NCI-H1694 treated with DMSO at 0.1 percent for 48 hours (cell line): Measurements from ENCODE around the gene FAM50B.

ENCODE experiments used
- DNase-seq: peaks from one replicate; lab custom pipeline; 2025; lab: John Stamatoyannopoulos, UW

FAM50B gene, protein sequence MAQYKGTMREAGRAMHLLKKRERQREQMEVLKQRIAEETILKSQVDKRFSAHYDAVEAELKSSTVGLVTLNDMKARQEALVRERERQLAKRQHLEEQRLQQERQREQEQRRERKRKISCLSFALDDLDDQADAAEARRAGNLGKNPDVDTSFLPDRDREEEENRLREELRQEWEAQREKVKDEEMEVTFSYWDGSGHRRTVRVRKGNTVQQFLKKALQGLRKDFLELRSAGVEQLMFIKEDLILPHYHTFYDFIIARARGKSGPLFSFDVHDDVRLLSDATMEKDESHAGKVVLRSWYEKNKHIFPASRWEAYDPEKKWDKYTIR

DNA sequence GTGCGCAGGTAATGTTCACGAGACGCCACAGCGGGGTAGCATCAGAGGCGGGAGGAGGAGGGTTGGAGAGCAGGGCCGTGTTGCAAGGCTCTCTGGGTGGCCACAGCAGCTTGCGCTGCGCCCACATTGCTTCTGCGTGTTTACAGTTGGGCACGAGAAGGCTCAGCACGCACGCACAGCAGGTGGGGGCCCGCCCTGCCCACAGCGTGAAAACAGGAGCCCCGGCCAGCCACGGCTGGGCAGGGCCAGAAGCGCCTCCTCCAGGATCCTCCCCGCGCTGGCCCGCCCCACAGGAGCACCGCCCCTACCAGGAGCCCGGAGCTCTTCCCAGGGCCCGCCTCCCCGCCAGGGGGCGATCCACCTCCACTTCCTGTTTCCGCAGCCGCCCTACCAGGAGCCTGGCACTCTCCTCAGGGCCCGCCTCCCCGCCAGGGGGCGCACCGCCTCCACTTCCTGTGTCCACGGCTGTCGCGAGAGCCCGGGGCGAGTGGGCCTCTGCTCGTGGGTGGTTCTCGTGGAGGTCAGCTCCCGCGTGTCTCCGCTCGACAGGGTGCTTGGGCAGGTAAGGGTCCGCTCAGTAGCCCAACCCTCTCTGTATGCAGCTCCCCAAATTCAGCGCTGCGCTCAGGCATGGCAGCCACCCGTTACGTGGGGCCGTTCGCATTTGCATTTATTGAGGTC is at the start of gene FAM50B:
TSS of gene FAM50B (plus strand) at position 449 of the 681 bp plus-strand sequence. CDS start 439 bp downstream, outside the sequence.
- DNase-seq = no peak

DNA sequence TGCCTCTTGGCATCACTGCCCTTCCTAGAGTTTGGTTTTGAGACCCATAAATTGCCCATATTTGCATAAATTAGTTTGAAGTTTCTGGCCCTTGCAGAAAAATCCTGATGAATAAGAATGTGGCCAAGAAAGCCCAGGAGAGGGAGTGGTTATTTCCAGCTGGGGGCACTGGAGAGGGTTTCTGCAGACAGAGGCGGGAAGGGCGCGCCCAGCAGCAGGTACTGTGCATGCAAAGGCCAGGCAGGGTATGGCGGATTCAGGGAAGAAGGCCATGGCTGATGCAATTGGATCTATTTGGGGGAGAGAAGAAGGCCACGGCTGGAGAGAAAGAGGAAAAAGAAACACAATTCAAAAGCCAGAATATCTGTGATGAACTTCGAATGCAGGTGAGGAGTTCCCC is 49.5 kb upstream of the FAM50B start:
- no peak for DNase-seq

DNA sequence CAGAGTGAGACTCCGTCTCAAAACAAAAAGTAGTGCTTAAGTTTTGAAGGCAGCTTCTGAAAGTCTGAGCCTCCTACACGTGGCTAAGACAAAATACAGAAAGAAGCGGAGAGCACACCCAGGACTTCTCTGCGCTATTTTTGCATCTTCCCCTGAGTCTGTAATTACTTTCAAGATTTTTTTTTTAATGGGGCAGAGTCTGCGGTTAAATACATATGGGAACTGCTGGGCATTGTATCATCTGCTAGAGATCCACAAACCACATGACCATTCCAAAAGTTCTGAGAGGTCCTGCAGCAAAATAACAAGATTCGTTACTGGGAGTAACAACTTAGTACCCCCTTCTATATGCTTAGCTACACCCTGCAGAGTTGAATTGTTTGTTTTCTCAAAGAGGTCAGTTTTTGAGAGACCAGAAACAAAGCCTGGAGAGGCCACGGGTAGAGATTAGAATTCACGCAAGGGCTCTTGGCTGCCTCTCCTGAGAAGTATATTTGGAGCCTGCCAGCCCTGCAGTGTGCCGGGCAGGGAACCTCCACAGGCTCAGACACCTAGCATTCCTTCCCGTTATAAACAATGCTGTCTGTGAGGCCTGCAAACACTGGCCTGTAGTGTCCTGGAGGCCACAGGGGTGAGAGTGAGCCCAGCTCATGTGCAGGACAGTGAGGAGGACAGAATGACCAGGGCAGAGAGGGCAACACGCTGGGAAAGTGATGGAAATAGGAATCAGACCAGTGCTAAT is 48.2 kb upstream of the FAM50B start:
- DNase-seq = no peak

GRCh38 chr6:3801960-3802359 is 47.2 kb upstream of the FAM50B start:
- no peak for DNase-seq

DNA sequence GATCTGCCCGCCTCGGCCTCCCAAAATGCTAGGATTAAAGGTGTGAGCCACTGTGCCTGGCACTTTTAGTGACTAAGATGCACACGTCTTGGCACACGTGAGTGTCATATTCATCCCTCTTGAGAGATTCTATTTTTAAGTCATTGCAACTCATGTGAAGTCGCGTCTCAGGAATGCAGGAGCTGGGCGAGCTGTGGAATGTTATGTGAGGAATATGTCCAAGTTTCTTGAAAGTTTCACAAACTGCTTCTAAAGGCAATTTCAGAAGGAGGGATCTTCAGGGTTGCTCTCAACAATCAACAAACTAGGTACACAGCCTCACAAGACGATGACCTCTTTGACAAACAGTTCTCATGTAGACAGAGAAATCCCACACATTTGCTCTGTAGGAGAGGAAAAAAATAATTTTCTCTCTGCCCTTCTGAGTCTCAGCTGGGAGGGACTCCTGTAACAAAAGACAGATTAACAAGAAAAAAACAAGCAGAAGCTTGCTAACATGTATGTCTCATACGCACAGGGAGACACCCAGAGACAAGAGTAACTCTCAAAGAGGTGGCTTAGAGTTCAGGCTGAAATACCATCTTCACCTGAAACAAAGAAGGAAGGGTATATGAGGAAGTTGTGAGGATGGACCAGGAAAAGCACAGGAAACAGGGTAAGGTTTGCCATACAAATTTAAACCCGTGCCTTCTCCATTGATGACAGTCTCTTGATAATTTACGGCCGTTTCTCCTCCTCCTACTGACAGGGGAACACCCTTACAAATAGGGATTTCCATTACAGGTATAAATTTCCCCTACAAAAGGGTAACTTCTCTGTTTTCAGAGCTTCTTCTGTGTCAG is 45.3 kb upstream of the FAM50B start:
- no peak for DNase-seq

DNA sequence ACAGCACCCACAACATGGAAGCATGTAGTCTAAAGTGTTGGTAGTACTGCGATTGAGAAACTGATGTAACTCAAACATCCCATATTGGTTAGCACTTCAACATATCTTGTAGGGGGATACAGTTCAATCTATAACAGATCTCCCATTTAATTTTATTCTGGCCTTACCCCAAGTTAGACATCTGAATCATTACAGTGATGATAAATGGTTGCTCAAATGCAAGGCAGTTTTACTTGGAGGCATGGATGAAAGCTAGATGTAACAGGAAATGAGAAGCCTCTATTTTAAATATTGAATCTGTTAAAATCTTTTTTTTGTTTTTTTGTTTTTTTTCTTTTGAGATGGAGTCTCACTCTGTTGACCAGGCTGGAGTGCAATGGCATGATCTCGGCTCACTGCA is 44.2 kb upstream of the FAM50B start:
- DNase-seq = no peak

DNA sequence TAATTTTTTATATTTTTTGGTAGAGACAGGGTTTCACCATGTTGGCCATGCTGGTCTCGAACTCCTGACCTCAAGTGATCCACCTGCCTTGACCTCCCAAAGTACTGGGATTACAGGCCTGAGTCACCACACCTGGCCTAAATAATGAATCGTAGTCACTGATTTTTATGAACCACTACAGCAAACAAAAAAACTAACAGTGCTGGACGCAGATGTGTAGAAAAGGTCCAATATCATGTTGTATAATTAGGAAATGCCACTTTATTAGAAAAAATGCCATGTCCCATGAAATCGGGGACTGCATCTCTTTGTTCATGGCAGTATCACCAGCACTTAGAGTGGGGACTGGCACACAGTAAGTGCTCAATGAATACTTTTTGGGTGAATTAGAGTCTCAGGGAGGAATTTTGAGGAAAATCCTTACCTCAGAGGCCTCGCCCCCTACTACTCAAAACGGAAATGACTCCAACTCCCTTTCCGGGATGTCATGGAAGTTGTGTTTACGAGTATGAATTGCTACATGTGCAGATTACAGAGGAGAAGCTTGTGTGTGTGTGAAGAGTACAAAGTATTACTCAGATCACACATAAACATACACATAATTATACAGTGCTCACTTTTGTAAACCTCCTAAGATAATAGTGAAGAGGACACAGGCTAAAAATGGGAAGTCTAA is 43.6 kb upstream of the FAM50B start:
- no peak for DNase-seq

- DNase-seq = no peak
Observed at GRCh38 chr6:3806169-3806922, 42.8 kb upstream of the FAM50B start.

DNA sequence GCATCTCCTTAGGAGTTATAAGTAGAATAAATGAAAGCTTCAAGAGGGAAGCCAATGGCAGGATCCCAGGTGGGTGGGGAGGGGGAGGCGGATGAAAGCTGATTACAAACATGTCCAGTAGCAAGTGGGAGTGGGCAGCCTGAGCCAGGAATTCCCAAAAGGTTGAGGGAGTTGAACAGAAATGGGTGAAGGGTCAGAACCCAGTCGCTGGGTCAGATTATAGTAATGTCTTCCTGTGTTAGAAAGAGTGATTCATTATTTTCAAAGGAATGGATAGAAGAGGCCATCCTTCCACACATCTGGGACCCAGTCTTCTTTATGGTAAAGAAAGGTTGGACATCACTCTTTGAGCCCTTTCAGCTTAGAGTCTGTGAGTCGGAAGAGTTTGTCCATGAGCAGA is 41.0 kb upstream of the FAM50B start:
- no peak for DNase-seq

GRCh38 chr6:3808759-3809514 is 40.2 kb upstream of the FAM50B start:
- DNase-seq = no peak

GRCh38 chr6:3809515-3809891 is 39.7 kb upstream of the FAM50B start:
- no peak for DNase-seq

- no peak for DNase-seq
Observed at GRCh38 chr6:3809982-3810381, 39.2 kb upstream of the FAM50B start.

DNA sequence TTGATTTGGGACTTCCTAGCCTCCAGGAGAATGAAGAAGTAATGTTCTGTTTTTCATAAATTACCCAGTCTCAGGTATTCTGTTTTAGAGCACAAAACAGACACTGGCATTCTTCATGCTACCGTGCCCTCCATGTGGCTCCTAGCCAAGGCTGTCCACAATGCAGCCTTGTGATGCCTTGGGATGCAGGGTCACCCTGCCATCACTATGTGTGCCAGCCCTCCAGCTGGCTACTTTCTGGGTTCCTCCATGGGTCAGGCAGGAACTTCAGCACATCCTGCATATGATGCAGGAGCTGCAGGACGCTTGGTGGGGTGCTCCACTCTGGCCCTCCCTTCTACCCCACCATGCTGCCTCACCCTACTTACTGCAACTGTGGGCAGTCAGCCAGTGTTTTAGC is 38.0 kb upstream of the FAM50B start:
- no peak for DNase-seq

DNA sequence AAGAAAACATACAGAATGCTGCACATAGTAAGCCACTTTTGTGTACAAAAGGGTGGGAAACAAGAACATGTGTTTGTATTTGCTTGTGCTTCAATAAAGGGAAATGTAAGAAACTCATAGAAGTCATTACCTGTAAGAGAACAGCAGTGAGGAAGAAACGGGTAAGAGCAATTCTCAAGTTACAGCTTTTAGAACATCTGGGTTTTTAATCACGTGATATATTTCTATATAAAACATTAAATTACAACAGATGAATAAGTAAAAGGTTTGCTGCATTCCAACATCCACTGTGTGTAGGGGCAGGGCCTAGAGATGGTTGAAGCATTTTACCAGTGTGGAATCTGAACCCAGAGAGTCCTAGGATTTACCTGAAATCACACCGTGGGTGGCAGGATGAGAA is 36.6 kb upstream of the FAM50B start:
- DNase-seq = no peak

GRCh38 chr6:3813150-3813780 is 35.9 kb upstream of the FAM50B start:
- no peak for DNase-seq

DNA sequence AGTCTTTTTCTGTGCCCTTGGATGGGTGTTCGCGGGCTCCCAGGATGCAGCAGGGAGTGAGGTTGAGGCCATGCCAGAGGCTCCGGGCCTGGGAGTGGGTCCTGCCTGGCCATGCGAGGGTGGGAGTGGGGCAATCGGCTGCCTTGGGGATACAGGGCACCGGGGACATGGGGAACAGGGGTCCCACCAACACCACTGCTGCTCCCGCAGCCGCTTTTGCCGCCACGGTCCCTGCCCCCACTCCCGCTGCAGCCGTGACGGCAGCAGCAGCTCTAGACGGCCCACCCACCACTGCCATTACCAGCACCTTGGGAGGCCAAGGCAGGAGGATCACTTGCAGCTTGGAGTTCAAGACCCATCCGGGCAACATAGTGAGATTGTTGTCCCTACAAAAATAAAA is 35.3 kb upstream of the FAM50B start:
- no peak for DNase-seq

DNA sequence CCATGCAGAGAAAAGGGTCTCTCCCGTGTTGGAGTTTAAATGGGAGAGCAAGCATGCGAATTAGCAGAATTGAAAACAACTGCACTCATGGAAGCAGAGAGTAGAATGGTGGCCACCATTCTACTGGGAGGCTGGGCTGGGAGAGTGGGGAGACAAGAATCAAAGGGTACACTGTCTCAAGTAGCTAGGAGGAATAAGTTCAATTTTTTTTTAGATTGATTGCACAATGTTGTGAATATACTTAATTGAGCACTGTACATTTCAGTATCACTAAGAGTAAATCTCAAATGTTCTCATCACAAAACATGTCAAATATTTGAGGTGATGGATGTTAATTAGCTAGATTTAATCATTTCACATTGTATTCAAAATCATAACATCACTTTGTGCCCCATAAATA is 34.6 kb upstream of the FAM50B start:
- no peak for DNase-seq

- no peak for DNase-seq
Observed at GRCh38 chr6:3816251-3816650, 32.9 kb upstream of the FAM50B start.
